Panc1 (cell line): ENCODE data around the gene CYTH4. TPM values are rescaled to one million over a fixed set of nuclear protein-coding genes. Genes with fewer than 3 reads are reported as not detected.

ENCODE experiments used
- ATAC-seq: fragments of 200-7000 bp; cut with Tn5 transposase; 2 replicates; pipeline ENCODE4 v1.9.1; 2020; ENCODE audit warnings: mild to moderate bottlenecking, moderate library complexity
- BruUV-seq: library from RNA; stranded (reverse); fragments of 400-500 nt; replicated peaks from 2 replicates; lab custom pipeline; 2021; lab: Mats Ljungman, UMichigan
- CTCF ChIA-PET: fragments of 300-600 bp; sonication (Branson Sonifier 250); formaldehyde crosslinking; loops from one replicate; lab custom pipeline; 2022; ENCODE audit warnings: antibody characterized with exemption; lab: Charles Lee
- POLR2A ChIA-PET: fragments of 300-600 bp; sonication (Branson Sonifier 250); formaldehyde crosslinking; loops from one replicate; lab custom pipeline; 2022; ENCODE audit warnings: antibody characterized with exemption; lab: Charles Lee
- DNase-seq: peaks from one replicate; pipeline ENCODE4 v3.0.0-alpha.2; 2010; ENCODE audit warnings: low read depth, low spot score
- H3K27ac ChIP-seq: 2 replicates; pipeline ENCODE4 v1.5.1; 2011; ENCODE audit warnings: mild to moderate bottlenecking, low read length, inconsistent platforms
- H3K27me3 ChIP-seq: fragments of 200-500 bp; sonication (Bioruptor generic); 2 replicates; pipeline ENCODE4 v1.6.0; 2014; ENCODE audit warnings: low read length, inconsistent platforms; ENCODE audit not compliant: control insufficient read depth, insufficient read depth
- H3K36me3 ChIP-seq: fragments of 200-500 bp; sonication (Bioruptor generic); 2 replicates; pipeline ENCODE4 v1.5.1; 2014; ENCODE audit warnings: inconsistent platforms, mild to moderate bottlenecking, low read length, moderate library complexity; ENCODE audit not compliant: control insufficient read depth, insufficient read depth
- H3K4me1 ChIP-seq: 2 replicates; pipeline ENCODE4 v1.5.1; 2011; ENCODE audit warnings: inconsistent platforms, mild to moderate bottlenecking, low read length, moderate library complexity; ENCODE audit not compliant: control insufficient read depth, insufficient read depth
- H3K4me3 ChIP-seq, 2 experiments: 2 replicates each; pipeline ENCODE4 v1.5.1; 2011 to 2012; ENCODE audit warnings: low read depth in 2 of 2, low read length in 2 of 2, mild to moderate bottlenecking in 2 of 2, inconsistent platforms in 1 of 2, moderate library complexity in 1 of 2
- H3K9me3 ChIP-seq: fragments of 200-500 bp; sonication (Bioruptor generic); 2 replicates; pipeline ENCODE4 v1.5.1; 2014; ENCODE audit warnings: low read depth, mild to moderate bottlenecking, inconsistent platforms, low read length, moderate library complexity; ENCODE audit not compliant: control insufficient read depth, insufficient read depth
- POLR2AphosphoS5 ChIP-seq: IDR thresholded peaks from 2 replicates; pipeline ENCODE4 v1.6.1; 2012; ENCODE audit warnings: mild to moderate bottlenecking, low read depth, low read length, moderate library complexity
- SIN3A ChIP-seq: IDR thresholded peaks from 2 replicates; pipeline ENCODE4 v1.6.1; 2012; ENCODE audit warnings: low read depth, mild to moderate bottlenecking, low read length, moderate library complexity, borderline replicate concordance; ENCODE audit not compliant: insufficient read depth
- TCF7L2 ChIP-seq: IDR thresholded peaks from 2 replicates; pipeline ENCODE4 v1.6.1; 2011; ENCODE audit warnings: mild to moderate bottlenecking, low read depth, low read length, inconsistent platforms
- in situ Hi-C: cut with HindIII; loops from 2 replicates; pipeline ENCODE4 v1.10.0; 2016; ENCODE audit warnings: low sequenced_read_pairs, low pct_unique_long_range_greater_than_20kb
- intact Hi-C: fragments of 100-400 bp; cut with micrococcal nuclease; formaldehyde crosslinking; loops from one replicate; pipeline ENCODE4 v1.10.0; 2022; ENCODE audit not compliant: unreplicated experiment
- total RNA-seq: library from RNA; stranded (reverse); gene quantifications from one replicate; pipeline ENCODE4 v1.2.1, GENCODE V29; 2021; ENCODE audit not compliant: unreplicated experiment
- TF ChIP-seq, protein P1 (sequence below), 2 experiments: IDR thresholded peaks; 2 replicates each; pipeline ENCODE4 v1.6.1; 2011 to 2012; ENCODE audit warnings: low read depth in 2 of 2, control low read depth in 1 of 2, low read length in 1 of 2, mild to moderate bottlenecking in 1 of 2, moderate library complexity in 1 of 2; ENCODE audit not compliant: insufficient read depth in 1 of 2
- TF ChIP-seq, protein P2 (sequence below): fragments of 450-650 bp; IDR thresholded peaks from 2 replicates; pipeline ENCODE4 v1.5.1; 2017; ENCODE audit warnings: mild to moderate bottlenecking

CYTH4 gene
- total RNA-seq, 1 experiment from 2014 or later: 1.3 TPM

DNA sequence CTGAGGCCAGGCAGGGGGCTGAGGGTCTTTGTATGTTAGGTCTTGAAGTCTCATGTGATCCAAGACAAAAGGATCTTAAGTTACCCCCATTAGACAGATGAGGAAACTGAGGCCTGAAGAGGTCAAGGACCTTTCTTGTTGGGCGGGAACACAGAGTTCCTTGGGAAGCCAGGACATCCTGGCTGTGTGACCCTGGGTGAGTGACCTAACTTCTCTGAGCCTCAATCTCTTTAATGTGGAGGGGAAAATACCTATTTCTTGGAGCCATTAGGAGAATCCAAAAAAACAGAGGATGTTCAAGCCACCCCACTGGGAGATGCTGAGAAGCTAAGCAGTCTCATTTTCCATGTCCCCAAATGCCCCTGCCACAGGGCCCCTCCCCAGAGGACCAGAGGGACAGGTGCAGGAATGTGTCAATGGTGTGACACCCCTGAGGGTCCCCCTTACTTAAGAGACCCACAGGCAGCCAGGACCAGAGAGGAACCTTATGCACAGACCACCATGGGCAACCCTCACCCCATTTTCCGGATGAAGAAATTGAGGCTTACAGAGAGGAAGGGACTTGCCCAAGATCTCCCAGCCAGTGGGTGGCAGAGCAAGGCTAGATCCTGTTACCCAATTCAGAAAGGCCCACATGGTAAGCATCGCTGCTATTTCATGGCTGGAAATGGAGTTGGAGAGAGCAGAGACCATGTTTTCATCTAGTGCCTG is 46.3 kb upstream of the CYTH4 start:
- Histone ChIP-seq H3K9me3 (no peaks in the 10 kb centered on the region), H3K27me3 (no peaks in the 10 kb centered on the region), H3K36me3 (no peaks in the 10 kb centered on the region), H3K4me1 (peaks cover under 1% of the 10 kb centered on the region; the same call in 1 of the 2 replicates), H3K4me3 (no peak overlapping the region), H3K27ac (no peak overlapping the region)
- ATAC-seq (no peak), DNase-seq (no peak)
- TF ChIP-seq TCF7L2 (no peak), SIN3A (no peak), POLR2AphosphoS5 (no peak)
- TF ChIP-seq, protein P1, sequence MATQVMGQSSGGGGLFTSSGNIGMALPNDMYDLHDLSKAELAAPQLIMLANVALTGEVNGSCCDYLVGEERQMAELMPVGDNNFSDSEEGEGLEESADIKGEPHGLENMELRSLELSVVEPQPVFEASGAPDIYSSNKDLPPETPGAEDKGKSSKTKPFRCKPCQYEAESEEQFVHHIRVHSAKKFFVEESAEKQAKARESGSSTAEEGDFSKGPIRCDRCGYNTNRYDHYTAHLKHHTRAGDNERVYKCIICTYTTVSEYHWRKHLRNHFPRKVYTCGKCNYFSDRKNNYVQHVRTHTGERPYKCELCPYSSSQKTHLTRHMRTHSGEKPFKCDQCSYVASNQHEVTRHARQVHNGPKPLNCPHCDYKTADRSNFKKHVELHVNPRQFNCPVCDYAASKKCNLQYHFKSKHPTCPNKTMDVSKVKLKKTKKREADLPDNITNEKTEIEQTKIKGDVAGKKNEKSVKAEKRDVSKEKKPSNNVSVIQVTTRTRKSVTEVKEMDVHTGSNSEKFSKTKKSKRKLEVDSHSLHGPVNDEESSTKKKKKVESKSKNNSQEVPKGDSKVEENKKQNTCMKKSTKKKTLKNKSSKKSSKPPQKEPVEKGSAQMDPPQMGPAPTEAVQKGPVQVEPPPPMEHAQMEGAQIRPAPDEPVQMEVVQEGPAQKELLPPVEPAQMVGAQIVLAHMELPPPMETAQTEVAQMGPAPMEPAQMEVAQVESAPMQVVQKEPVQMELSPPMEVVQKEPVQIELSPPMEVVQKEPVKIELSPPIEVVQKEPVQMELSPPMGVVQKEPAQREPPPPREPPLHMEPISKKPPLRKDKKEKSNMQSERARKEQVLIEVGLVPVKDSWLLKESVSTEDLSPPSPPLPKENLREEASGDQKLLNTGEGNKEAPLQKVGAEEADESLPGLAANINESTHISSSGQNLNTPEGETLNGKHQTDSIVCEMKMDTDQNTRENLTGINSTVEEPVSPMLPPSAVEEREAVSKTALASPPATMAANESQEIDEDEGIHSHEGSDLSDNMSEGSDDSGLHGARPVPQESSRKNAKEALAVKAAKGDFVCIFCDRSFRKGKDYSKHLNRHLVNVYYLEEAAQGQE (IDR thresholded peaks at IDR 0.05; ENCODE audit: insufficient read depth in 1 of 2, low read depth in 2 of 2, low read length in 1 of 2): no peak
- TF ChIP-seq, protein P2, sequence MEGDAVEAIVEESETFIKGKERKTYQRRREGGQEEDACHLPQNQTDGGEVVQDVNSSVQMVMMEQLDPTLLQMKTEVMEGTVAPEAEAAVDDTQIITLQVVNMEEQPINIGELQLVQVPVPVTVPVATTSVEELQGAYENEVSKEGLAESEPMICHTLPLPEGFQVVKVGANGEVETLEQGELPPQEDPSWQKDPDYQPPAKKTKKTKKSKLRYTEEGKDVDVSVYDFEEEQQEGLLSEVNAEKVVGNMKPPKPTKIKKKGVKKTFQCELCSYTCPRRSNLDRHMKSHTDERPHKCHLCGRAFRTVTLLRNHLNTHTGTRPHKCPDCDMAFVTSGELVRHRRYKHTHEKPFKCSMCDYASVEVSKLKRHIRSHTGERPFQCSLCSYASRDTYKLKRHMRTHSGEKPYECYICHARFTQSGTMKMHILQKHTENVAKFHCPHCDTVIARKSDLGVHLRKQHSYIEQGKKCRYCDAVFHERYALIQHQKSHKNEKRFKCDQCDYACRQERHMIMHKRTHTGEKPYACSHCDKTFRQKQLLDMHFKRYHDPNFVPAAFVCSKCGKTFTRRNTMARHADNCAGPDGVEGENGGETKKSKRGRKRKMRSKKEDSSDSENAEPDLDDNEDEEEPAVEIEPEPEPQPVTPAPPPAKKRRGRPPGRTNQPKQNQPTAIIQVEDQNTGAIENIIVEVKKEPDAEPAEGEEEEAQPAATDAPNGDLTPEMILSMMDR: no peak
- in situ Hi-C loops: no loop called here
- POLR2A ChIA-PET: no interaction called here
- CTCF ChIA-PET: no interaction called here
- intact Hi-C loops: no loop called here
- no TSS peak for BruUV-seq

- no TSS peak for BruUV-seq
- TF ChIP-seq TCF7L2 (no peak), POLR2AphosphoS5 (no peak), SIN3A (no peak)
- TF ChIP-seq, protein P2: no peak
- TF ChIP-seq, protein P1 (IDR thresholded peaks at IDR 0.05; ENCODE audit: insufficient read depth in 1 of 2, low read depth in 2 of 2, low read length in 1 of 2): no peak
- intact Hi-C loops (no loop called here), in situ Hi-C loops (no loop called here)
- Histone ChIP-seq H3K27me3 (no peaks in the 10 kb centered on the region), H3K9me3 (no peaks in the 10 kb centered on the region), H3K4me1 (peaks cover 2% of the 10 kb centered on the region; the same call in 1 of the 2 replicates), H3K27ac (no peak overlapping the region), H3K4me3 (no peak overlapping the region), H3K36me3 (no peaks in the 10 kb centered on the region)
- no peak for DNase-seq
- ChIA-PET POLR2A (no interaction called here), CTCF (interaction anchor here (0.5 to 1.0 kb wide), 2 partner anchors 15 to 70 kb away, joined by 3 read pairs; no protein-coding TSS in a partner anchor)
- ATAC-seq: no peak
Measured at GRCh38 chr22:37237371-37238268, 44.7 kb upstream of the CYTH4 start.
